NCI-H748 (cell line): ENCODE results near the gene ADRA2B.

Experiments
- DNase-seq: peaks from one replicate; lab custom pipeline; 2025; ENCODE audit not compliant: unreplicated experiment; lab: John Stamatoyannopoulos, UW

ADRA2B gene

DNA sequence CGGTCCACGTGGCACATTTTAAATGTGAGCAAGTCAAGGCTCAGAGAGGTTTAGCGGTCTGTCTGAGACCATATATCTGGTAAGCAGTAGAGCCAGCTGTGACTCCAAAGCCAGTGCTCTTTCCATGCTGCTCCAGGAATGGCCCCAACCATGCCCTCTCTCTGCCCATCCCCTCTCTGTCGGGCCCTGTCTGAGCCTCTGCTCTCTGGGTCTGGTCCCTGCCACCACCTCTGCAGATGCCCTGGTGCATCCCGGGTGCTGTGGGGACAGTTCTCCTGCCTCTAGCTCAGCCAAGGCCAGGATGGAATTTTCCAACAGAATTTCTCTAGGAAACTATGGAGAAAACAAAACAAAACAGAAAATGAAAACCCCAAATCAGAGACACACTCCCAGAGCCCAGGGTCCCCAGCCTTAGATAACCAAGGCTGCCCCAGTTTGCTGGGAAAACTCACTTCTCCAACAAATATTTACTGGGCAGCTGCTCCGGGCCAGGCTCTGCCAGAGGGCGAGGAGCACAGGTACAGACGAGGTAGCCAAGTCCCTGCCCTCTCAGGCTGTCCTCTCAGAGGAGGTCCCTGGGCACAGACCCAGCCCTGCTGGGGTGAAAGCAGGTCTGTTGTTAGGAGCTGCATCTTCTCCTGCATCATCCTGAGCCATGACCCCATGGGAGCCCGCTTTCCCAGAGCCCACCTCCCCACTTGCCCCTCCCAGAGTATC lies 9.2 kb downstream of the ADRA2B start:
- DNase-seq = no peak

GRCh38 chr2:96105994-96106715 lies 10.2 kb downstream of the ADRA2B start:
- no peak for DNase-seq

DNA sequence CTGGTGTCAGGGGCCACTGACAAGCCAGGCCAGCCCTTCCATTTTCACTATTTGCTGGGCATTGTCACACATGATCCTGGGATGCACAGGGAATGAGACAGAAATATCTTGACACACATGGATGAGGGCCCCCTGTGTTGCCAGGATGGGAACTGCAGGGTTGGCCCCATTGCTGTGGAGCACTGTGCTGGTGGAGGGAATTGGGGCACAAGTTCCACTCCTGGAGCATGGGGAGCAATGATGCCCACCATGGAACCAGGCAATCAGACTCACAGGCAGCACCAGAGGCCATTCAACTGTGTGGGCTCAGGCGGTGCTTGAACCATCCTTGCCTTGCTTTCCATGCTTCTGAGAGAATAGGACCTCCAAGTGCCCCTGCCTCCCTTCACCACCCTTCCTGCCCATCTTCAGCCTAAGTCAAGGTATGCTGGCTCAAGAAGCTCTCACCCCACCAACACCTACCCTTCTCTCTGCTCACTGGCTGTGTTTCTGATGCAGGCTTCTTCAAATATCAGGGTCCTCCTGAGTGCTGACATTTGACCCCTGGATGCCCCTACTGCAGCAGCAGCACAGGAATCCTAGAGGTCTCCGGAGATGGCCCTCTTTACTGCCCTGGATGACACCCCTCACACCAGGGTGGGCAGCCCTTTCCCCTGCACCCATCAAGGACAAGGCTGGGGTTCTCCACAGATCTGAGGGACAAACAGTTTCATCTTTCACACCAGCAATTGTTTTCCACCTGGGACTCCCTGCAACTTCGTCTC lies 11.0 kb downstream of the ADRA2B start:
- no peak for DNase-seq

- no peak for DNase-seq
Measured at GRCh38 chr2:96104487-96104861, 11.9 kb downstream of the ADRA2B start.

DNA sequence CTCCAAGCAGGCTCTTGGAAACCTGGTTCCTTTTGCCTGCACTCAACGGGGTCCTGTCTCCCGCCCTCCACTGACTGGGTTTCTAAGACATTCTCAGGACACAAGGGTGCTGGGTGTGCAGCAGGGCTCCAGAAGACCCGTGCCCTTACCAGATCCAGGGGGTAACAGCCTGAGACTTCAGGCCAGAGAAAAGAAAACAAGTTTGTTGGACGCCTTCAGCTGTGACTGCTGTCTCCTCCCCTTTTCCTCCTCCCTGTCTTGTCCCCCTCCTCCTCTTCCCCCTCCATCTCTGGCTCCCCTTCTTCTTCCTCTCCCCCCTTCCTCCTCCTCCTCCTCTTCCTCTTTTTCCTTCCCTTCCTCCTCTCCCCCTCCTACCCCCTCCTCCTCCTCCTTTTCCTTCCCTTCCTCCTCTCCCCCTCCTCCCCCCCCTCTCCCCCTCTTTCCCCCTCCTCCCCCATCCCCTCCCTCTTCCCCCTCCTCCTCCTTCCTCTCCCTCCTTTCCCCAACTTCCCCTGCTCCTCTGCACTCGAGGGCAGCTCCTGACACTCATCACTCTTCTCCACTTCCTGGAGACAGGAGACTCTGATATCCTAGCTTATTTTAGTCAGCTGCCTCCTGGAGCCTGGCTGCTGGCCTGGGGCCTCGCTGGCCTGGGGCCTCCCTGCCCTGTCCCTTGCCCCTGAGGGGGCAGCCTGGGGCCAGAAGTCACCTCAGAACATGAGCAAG lies 12.4 kb downstream of the ADRA2B start:
- DNase-seq = no peak

GRCh38 chr2:96103187-96103601 lies 13.2 kb downstream of the ADRA2B start:
- DNase-seq = no peak

DNA sequence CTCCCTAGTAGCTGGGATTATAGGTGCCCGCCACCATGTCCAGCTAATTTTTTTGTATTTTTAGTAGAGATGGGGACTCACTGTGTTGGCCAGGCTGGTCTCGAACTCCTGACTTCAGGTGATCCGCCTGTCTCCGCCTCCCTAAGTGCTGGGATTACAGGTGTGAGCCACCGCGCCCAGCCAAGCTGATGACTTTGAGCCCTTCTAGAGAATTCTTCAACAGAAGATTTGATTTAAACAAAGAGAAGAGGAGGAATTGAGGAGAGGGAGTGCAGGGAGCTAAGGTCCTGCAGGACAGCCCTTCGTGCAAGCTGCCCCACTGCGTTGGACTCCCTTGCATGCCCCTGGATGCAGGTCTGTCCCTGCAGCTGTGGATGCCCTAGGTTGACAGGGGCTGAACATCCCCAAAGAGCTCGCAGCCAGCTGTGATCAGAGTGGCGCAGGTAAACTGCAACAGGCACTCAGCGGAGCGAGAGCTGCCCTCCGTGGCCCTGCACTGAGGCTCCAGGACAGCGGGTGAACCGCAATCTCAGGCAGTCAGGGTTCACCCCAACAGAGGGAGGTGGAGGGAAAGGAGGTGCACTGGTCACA lies 13.7 kb downstream of the ADRA2B start:
- DNase-seq = no peak

DNA sequence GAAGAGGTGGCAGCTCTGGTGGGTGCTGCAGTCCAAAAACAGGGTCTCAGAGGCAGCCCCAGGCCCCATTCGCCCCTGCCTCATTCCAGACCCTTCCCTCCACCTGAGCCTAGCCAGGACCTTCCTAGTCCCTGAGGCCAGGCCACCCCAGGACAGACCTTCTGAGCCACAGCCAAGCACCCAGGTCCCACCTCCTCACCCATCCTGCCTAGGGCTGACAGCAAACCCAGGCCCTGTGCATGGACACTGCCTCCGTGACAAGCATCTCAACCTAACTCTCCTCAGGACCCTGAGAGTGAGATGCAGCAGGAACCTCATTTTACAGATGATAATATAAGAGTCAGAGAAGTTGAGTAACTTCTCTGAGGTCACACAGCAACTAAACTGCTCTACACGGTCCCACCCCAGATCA lies 15.5 kb downstream of the ADRA2B start:
- DNase-seq = no peak

DNA sequence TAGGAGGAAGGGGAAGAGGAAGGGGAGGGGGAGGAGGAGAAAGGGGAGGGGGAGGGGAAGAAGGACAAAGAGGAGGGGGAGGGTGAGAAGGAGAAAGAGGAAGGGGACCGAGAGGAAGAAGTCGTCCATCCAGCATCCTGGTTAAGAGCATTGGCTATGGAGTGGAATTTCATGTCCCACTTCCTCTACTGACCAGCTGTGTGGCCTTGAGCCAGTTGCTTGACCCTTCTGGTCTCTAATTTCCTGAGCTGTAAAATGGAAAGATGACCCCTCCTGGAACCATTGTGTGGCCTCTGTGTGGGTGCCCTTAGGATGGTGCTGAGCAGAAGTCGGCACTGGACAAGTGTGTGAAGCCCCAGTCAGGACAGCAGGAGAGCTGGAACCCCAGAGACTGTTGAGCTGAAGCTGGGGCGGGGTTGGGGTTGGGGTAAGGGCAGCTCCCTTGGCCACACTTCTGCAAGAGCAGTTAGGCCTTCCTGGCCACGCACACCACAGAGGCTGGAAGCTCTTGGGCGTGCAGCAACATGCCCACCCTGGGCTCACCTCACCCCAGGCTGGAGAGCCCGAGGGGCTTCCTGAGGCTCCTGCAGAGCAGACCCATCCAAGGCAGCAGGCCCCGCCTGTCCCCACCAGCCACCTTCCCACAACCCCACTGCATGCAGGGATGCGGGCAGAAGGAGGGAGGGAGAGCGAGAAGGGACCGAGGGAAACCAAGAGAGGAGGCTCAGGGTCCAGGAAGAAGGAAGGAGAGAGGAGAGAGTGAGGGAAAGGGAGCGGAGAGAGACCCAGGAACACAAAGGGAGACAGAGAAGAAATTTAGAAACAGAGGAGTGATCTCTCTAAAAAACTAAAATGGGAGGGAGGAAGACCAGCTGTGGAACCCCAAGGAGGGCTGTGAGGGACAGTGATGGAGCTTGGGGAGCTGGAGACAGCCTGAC lies 16.2 kb downstream of the ADRA2B start:
- DNase-seq = peak; percentile 8

GRCh38 chr2:96098900-96099590 lies 17.3 kb downstream of the ADRA2B start:
- DNase-seq = no peak

DNA sequence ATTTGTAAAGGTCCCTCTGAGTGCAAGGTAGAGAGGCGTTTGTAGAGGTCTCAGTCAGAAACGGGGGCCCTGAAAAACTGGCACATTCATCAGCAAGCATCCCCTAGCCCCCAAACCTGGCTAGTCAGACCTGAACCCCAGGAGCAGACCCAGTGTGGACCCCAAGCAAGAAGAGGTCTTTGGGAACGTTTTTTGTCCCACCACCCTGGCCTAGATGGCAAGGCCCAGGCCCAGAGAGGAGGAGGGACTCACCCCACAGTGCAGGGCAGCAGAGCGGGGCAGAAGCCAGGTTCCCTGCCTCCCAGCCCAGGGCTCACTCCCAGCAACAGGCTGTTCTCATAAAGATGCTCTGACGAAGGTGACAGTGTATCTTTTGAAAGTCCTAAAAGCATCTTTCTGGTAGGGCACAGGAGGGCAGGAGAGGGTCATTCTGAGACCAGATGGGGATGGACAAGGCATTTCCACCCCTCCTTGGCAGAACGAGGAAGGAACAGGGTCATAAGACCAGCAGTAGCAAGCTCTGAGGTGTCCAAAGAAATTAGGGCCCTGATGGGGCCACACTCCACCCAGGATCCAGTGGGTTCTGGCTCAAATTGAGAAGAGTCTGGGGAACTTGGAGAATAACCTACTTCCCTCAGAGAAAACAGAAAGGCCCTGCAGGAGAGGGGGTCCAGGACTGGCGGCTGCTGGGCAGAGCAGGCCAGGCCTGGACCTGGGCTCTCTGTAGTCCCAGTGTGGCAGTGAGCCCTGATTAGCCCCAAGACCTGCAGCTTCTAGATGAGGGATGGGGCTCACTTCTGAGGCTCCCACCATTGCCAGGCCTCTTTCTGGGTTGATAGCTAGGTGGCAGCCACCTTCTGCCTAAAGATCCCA lies 18.2 kb downstream of the ADRA2B start:
- no peak for DNase-seq

DNA sequence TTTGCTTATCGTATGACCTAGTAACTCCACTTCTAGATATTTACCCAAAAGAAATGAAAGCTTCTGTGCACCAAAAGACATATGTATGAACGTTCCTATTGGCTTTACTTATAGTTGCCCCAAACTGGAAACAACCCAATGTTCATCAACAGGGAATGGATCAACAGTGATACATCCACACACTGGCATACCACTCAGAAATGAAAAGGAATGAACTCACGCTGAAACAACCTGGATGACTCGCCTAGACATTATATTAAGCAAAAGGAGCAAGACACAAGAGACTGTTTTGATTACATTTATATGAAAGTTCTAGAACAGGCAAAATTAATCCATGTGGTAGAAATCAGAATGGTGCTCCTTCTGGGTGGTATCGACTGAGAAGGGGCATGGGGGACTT lies 18.9 kb downstream of the ADRA2B start:
- no peak for DNase-seq

DNA sequence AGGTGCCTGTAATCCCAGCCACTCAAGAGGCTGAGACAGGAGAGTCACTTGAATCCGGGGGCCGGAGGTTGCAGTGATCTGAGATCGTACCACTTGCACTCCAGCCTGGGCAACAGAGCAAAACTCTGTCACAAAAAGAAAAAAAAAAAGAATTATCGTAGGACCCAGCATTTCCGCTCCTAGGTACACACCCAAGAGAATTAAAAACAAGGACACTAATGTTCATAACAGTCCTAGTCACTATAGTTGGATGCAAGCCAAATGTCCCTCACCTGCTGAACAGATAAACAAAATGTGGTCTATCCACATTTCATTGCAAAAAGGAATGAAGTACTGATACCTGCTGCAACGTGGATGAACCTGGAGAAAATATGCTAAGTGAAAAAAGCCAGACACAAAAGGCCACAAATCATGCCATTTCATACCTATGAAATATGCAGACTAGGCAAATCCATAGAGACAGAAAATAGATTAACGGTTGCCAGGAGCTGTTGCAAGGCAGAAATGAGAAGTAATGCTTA lies 21.2 kb downstream of the ADRA2B start:
- DNase-seq = peak; percentile 78

DNA sequence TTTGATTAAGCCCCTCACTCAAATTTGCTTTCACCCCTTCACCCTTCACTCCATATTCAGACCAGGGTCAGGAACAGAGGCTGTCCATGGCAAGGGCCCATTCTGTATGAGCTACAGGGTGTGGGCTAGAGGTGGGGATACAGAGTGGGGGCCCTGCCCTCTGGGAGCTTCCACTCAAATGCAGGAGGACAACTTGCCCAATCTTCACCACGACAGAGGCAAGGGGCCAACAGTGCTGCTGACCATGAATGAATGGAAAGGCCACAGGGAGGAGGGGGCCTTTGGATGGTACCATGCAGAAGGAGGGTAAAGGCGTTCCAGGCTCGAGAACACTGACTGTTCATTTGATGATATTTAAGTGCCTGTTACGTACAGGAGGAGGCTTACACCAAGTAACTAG lies 22.8 kb downstream of the ADRA2B start:
- DNase-seq = no peak

GRCh38 chr2:96092951-96093350 lies 23.4 kb downstream of the ADRA2B start:
- no peak for DNase-seq

- no peak for DNase-seq
Measured at GRCh38 chr2:96092573-96092877, 23.8 kb downstream of the ADRA2B start.

- peak; percentile 45 for DNase-seq
Measured at GRCh38 chr2:96091711-96092572, 24.4 kb downstream of the ADRA2B start.
